Measurements from ENCODE around the gene ACOXL.
"Not testable (repeated sequence)": the region's sequence is repeated elsewhere in the genome, so short reads cannot be mapped to it uniquely, and the experiment has no call there.

ACOXL gene

GRCh38 chr2:110732422-110733413 lies at the start of gene ACOXL:
TSS of gene ACOXL (plus strand) at chr2:110732573. CDS start at chr2:110768390, 35,817 bp downstream.
- no peak for DNase-seq (ENCODE audit: low read depth, low spot score)

- no peak for DNase-seq (ENCODE audit: low read depth, low spot score)
These were observed 49.5 kb upstream of the ACOXL start for GRCh38 chr2:110682872-110683271.

DNA sequence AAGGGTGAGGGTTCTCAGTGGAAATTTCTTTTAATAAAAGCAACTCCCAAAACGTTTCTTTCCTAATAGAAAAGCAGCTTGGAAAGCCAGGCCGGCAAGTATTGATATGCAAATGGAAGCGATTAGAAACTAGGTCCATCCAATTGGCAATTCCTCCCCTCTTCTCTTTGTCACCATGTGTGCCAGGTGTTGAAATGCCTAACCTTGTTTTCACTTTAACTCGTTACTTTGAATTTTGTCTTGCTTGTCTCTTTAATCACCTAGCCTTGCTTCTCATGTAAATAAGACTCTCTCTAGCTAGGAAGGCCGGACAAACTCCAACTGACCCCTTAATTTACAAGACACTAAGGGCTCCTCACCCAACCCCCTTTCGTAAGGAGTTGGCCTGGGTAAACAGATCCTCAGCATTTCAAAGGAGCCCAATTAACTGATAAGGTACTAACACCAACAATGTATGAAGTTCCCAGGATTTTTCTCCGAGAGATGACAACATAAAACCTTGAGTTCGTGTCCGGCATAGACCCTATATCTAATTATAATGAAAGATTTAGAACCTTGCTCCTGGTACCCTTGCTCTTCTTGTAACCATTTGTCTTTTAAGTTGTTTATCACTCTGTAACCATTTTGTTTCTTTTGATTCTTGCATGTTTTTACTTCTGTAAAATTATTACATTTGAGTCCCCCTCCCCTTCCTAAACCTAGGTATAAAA lies 44.4 kb upstream of the ACOXL start:
- not testable (repeated sequence) for DNase-seq (ENCODE audit: low read depth, low spot score)

GRCh38 chr2:110688594-110689091 lies 43.7 kb upstream of the ACOXL start:
- DNase-seq (ENCODE audit: low read depth, low spot score): no peak

- no peak for DNase-seq (ENCODE audit: low read depth, low spot score)
These were observed 42.0 kb upstream of the ACOXL start for GRCh38 chr2:110690083-110690965.

DNA sequence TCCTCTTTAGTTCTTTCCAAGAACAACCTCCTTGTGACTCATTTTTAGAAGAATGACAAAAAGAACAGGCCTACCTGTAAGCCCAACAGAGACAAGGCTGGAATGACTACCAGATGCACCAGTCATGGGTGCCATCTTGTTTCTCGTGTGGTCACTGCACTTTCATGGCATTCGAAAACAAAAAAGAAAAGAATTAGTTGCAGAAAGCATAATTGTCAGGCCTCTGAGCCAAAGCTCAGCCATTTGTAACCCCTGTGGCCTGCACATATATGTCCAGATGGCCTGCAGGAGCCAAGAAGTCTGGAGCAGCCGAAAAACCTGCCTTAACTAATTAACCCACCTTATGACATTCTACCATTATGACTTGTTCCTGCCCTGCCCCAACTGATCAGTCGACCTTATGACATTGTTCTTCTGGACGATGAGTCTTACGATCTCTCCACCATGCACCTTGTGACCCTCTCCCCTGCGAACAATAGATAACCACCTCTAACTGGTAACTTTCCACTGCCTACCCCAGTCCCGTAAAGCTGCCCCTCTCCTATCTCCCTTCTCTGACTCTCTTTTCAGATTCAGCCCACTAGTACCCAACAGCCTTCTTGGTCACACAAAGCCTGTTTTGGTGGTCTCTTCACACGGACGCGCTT lies 40.6 kb upstream of the ACOXL start:
- no peak for DNase-seq (ENCODE audit: low read depth, low spot score)

GRCh38 chr2:110695146-110695898 lies 37.1 kb upstream of the ACOXL start:
- not testable (repeated sequence) for DNase-seq (ENCODE audit: low read depth, low spot score)

GRCh38 chr2:110698253-110698652 lies 34.1 kb upstream of the ACOXL start:
- not testable (repeated sequence) for DNase-seq (ENCODE audit: low read depth, low spot score)

DNA sequence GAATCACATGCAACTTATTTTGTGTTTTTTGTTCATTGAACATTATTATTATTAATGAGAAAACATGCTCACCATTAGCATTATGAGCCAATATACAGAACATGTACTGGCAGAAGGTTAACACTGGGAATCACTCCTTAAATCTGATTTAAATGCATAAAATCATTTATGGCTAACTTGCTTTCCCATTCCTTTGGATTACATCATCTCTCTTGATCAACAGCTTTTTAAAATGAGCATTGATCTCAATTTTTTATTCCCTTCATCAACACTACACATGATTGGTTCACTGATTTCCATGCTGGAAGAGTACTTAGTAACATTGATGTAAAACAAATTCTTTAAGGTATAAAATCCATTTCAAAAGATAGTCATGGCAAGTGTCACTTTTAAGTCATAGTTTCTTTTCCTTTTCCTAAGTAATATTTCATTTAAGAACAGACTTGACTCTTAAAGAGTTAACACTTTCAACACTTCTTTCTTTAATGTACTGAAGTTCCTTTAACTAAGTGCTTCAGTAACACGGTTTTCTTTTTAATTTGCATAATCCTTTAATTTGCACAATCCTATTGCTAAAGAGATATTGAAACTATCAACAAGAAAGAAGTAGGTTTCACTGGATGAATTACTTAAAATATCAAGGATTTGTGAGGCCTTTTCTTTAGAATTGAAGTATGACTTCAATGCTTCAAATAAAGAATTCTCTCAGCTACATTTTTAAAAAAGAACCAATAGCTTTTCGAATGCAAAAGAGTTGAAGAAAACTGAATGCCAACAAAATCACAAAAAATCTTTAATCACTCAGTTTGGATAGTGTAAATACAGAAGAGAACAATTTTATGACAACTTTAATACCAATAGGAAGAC lies 29.6 kb upstream of the ACOXL start:
- no peak for DNase-seq (ENCODE audit: low read depth, low spot score)

DNA sequence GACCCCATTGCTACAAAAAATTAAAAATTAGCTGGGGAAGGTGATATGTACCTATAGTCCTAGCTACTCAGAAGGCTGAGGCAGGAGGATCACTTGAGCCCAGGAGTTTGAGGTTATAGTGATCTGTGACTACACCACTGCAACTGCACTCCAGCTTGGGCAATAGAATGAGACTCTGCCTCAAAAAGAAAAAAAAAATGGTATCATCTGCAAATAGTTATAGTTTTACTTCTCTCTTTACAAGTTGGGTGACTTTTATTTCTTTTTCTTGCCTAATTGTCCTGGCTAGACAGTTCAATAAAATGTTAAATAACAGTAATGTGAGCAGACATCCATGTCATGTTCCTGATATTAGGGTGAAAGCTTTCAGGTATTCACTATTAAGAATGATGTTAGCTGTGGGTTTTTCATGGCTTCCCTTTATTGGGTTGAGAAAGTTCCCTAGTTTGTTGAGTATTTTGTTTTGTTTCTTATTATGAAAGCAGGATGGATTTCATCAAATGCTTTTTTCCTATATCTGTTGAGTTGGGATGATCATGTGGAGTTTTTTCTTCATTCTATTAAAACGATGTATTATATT lies 24.9 kb upstream of the ACOXL start:
- DNase-seq (ENCODE audit: low read depth, low spot score): no peak

DNA sequence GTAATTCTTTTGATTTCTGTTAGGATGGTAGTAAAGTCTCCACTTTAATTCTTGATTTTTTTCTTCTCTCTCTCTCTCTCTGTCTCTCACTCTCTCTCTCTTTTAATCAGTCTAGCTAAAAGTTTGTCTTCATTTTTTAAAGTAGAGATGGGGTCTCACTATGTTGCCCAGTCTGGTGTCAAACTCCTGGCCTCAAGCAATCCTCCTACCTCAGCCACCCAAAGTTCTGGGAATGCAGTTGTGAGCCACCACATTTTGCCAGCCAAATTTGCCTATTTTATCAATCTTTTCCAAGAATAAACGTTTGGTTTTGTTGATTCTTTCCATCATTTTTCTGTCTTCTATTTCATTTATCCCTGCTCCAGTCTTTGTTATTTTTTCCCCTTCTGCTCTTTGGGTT lies 23.9 kb upstream of the ACOXL start:
- no peak for DNase-seq (ENCODE audit: low read depth, low spot score)

GRCh38 chr2:110712737-110713136 lies 19.6 kb upstream of the ACOXL start:
- DNase-seq (ENCODE audit: low read depth, low spot score): no peak

DNA sequence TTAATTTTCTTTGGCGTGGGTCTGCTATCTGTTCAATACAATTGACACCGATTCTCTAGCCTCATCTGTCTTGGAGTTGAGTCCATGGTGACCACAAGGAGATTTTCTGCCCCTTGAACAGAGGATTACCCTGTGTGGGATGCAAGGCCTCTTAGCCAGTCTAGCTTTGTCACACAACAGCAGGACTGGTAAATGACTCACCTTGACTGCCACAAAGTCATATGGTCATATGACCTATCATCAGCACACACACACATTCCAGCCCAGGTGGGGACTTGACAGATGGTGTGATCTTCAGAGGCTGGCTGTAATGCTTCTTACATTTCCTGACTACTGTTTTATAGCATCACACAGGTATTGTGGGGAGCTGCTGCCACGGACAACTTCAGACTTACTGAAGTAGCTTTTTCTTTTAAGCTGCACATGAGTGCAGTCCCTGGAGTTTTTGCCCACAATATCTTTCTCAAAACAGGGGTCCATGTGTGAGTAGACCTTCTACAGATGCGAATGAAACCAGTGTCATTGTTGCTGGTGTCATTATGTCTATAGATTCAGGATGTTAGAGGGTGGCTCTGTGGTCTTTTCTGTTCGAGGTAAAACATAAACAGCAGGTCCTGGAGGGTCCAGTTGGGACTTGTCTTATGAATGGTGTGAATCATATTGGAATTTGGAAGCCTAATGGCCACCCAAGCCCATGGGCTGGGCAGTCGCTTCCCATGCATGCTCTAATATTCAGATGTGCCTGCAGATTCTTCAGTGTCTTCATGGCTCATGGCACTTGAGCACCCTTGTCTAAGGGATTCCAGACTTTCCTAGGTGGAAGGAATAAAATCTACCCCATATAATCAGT lies 18.6 kb upstream of the ACOXL start:
- DNase-seq (ENCODE audit: low read depth, low spot score): no peak

- no peak for DNase-seq (ENCODE audit: low read depth, low spot score)
These were observed 17.7 kb upstream of the ACOXL start for GRCh38 chr2:110714452-110715224.

DNA sequence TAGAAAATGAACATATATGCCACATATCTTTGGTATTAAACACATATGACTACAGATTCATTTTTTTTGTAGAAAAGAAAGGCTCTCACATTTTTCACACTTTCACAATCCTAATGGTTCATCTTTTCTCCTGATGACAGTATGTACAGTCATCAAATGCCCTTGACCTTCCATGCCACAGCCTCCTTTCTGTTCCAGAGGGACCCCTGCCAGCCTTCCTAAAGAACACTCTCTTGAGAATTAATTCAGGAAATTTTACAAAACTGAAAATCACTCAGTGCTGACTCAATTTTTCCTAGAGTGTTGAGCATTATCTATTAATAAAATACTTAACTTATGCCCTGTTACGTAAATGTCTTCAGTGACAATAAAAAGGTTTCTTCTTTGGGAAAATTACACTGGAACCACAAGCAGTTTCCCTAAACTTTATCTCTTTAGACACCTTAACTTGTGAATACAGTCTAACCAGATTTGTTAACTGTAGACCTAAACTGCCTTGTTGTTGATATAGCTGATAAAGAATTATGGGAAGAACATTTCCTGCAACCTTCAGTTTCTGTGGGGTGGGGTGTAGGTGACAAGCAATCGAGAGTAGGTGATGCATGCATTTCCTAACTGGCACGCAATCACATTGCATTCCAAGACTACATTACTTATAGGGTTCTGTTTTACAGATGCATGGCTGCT lies 15.3 kb upstream of the ACOXL start:
- DNase-seq (ENCODE audit: low read depth, low spot score): no peak

GRCh38 chr2:110717734-110718133 lies 14.6 kb upstream of the ACOXL start:
- no peak for DNase-seq (ENCODE audit: low read depth, low spot score)

- DNase-seq (ENCODE audit: low read depth, low spot score): no peak
These were observed 14.0 kb upstream of the ACOXL start for GRCh38 chr2:110718382-110718781.
